IMR-90 (cell line): ENCODE results near the gene KLHL28.

Experiments
- BHLHE40 ChIP-seq: fragments of 150-350 bp; IDR thresholded peaks from 2 replicates; pipeline ENCODE4 v1.6.1; 2016; ENCODE audit warnings: mild to moderate bottlenecking, low read depth, low read length
- CHD1 ChIP-seq: IDR thresholded peaks from 2 replicates; pipeline ENCODE4 v1.6.1; 2012; ENCODE audit warnings: low read depth, low read length, improper control_type of control experiment
- NFE2L2 ChIP-seq: fragments of 150-350 bp; IDR thresholded peaks from 2 replicates; pipeline ENCODE4 v1.6.1; 2016; ENCODE audit warnings: low read depth, mild to moderate bottlenecking, low read length
- POLR2A ChIP-seq: IDR thresholded peaks from 2 replicates; pipeline ENCODE4 v1.6.1; 2012; ENCODE audit warnings: mild to moderate bottlenecking, low read depth, low read length
- RAD21 ChIP-seq: IDR thresholded peaks from 2 replicates; pipeline ENCODE4 v1.6.1; 2012; ENCODE audit warnings: low read length, improper control_type of control experiment
- RCOR1 ChIP-seq: IDR thresholded peaks from 2 replicates; pipeline ENCODE4 v1.6.1; 2012; ENCODE audit warnings: mild to moderate bottlenecking, low read length, improper control_type of control experiment; ENCODE audit not compliant: insufficient replicate concordance
- RFX5 ChIP-seq: IDR thresholded peaks from 2 replicates; pipeline ENCODE4 v1.8.0; 2012; ENCODE audit warnings: low read depth, mild to moderate bottlenecking, low read length, moderate library complexity
- SMC3 ChIP-seq: fragments of 150-350 bp; IDR thresholded peaks from 2 replicates; pipeline ENCODE4 v1.6.1; 2016; ENCODE audit warnings: low read depth, mild to moderate bottlenecking, antibody characterized with exemption, low read length, moderate library complexity
- TF ChIP-seq, protein P1 (sequence below): conservative IDR thresholded peaks from 2 replicates; pipeline ENCODE4 v1.5.1; 2012; ENCODE audit warnings: mild to moderate bottlenecking, low read depth, low read length, improper control_type of control experiment
- TF ChIP-seq, protein P2 (sequence below): fragments of 150-350 bp; IDR thresholded peaks from 2 replicates; pipeline ENCODE4 v1.6.1; 2017; ENCODE audit warnings: mild to moderate bottlenecking, antibody characterized with exemption, low read length, low read depth

DNA sequence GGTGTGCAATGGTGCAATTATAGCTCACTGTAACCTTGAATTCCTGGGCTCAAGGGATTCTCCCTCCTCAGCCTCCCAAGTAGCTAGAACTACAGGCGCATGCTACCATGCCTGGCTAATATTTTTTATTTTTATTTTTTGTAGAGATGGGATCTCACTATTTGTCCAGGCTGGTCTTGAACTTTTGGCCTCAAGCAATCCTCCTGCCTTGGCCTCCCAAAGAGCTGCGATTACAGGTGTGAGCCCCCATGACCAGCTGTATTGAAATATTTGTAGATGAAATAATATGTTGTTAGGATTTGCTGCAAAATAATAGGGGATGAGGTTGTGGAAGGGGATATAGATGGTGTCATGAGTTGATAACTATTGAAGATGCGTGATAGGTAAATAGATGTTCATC is 4.9 kb downstream of the KLHL28 start:
- TF ChIP-seq, protein P1, sequence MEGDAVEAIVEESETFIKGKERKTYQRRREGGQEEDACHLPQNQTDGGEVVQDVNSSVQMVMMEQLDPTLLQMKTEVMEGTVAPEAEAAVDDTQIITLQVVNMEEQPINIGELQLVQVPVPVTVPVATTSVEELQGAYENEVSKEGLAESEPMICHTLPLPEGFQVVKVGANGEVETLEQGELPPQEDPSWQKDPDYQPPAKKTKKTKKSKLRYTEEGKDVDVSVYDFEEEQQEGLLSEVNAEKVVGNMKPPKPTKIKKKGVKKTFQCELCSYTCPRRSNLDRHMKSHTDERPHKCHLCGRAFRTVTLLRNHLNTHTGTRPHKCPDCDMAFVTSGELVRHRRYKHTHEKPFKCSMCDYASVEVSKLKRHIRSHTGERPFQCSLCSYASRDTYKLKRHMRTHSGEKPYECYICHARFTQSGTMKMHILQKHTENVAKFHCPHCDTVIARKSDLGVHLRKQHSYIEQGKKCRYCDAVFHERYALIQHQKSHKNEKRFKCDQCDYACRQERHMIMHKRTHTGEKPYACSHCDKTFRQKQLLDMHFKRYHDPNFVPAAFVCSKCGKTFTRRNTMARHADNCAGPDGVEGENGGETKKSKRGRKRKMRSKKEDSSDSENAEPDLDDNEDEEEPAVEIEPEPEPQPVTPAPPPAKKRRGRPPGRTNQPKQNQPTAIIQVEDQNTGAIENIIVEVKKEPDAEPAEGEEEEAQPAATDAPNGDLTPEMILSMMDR = no peak
- TF ChIP-seq POLR2A = no peak
- no peak for TF ChIP-seq RFX5
- no peak for TF ChIP-seq RAD21
- no peak for TF ChIP-seq CHD1
- no peak for TF ChIP-seq RCOR1
- no peak for TF ChIP-seq SMC3
- TF ChIP-seq, protein P2, sequence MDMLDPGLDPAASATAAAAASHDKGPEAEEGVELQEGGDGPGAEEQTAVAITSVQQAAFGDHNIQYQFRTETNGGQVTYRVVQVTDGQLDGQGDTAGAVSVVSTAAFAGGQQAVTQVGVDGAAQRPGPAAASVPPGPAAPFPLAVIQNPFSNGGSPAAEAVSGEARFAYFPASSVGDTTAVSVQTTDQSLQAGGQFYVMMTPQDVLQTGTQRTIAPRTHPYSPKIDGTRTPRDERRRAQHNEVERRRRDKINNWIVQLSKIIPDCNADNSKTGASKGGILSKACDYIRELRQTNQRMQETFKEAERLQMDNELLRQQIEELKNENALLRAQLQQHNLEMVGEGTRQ = no peak
- TF ChIP-seq NFE2L2 = no peak
- no peak for TF ChIP-seq BHLHE40
